AG04450 (cell line): ENCODE data around the gene MDK. TPM values are rescaled to one million over a fixed set of nuclear protein-coding genes. Genes with fewer than 3 reads are reported as not detected.

ENCODE experiments used
- CTCF ChIA-PET: fragments of 300-600, 350-600 bp; formaldehyde crosslinking; extraction: SDS; loops from one replicate; lab custom pipeline; 2022; ENCODE audit warnings: antibody characterized with exemption, inconsistent platforms; lab: Charles Lee
- POLR2A ChIA-PET: fragments of 350-600 bp; formaldehyde crosslinking; extraction: SDS; loops from one replicate; lab custom pipeline; 2021; ENCODE audit warnings: antibody characterized with exemption, inconsistent platforms; lab: Yijun Ruan, JAX
- DNase-seq: peaks from one replicate; pipeline ENCODE4 v3.0.0-alpha.2; 2011; ENCODE audit warnings: low read depth, low spot score
- H3K27ac ChIP-seq: one replicate; pipeline ENCODE4 v1.5.1; 2012; ENCODE audit warnings: low read depth, low read length, control low read depth
- H3K27me3 ChIP-seq: one replicate; pipeline ENCODE4 v1.6.0; 2012; ENCODE audit warnings: low read length; ENCODE audit not compliant: control insufficient read depth, insufficient read depth
- H3K4me3 ChIP-seq: 2 replicates; pipeline ENCODE4 v1.5.1; 2011; ENCODE audit warnings: mild to moderate bottlenecking, low read depth, low read length, control low read depth
- H3K9me3 ChIP-seq: 2 replicates; pipeline ENCODE4 v1.5.1; 2012; ENCODE audit warnings: low read length; ENCODE audit not compliant: control insufficient read depth, insufficient read depth
- CTCF ChIP-seq: IDR thresholded peaks from 2 replicates; pipeline ENCODE4 v1.5.1; 2011; ENCODE audit warnings: low read depth, low read length, control low read depth, inconsistent platforms
- polyA plus RNA-seq: library from polyadenylated mRNA; depleted of rRNA; stranded (reverse); fragments of >200 nt; gene quantifications from 2 replicates; pipeline ENCODE4 v1.2.3, GENCODE V29; 2011

The MDK gene
- polyA plus RNA-seq, 1 experiment = 445 TPM

- TF ChIP-seq CTCF = peak; percentile 49
- no peak for DNase-seq
- POLR2A ChIA-PET = interaction anchor here (1.0 kb wide), 1 partner anchor 45 kb away, joined by 3 read pairs; no protein-coding TSS in a partner anchor
- Histone ChIP-seq H3K9me3 (no peaks in the 10 kb centered on the region; the same call in 1 of the 2 replicates), H3K4me3 (peak within 1 kb of the TSS; percentile 90), H3K27me3 (no peaks in the 10 kb centered on the region), H3K27ac (no peak within 1 kb of the TSS)
- CTCF ChIA-PET = interaction anchor here (0.6 to 2.3 kb wide), 5 partner anchors 8 to 32 kb away, joined by 3 to 11 read pairs (median 4); no protein-coding TSS in a partner anchor
Measured at GRCh38 chr11:46346886-46347636, 34.4 kb upstream of the MDK start, which contains the start of gene DGKZ. Gene DGKZ, plus strand, starts transcription at chr11:46347463. Its CDS starts 197 bp downstream, at chr11:46347660.

GRCh38 chr11:46347637-46348311, 33.7 kb upstream of the MDK start:
- CTCF ChIA-PET = interaction anchor here (0.6 to 2.3 kb wide), 4 partner anchors 9 to 33 kb away, joined by 3 to 11 read pairs (median 4); no protein-coding TSS in a partner anchor
- no peaks in the 10 kb centered on the region for H3K27me3 ChIP-seq
- H3K4me3 ChIP-seq = peak overlapping the region; percentile 90
- TF ChIP-seq CTCF = no peak
- no peak for DNase-seq
- no peak overlapping the region for H3K27ac ChIP-seq
- POLR2A ChIA-PET = interaction anchor here (1.0 to 1.1 kb wide), 2 partner anchors 17 to 44 kb away, joined by 3 to 4 read pairs; no protein-coding TSS in a partner anchor
- no peaks in the 10 kb centered on the region; the same call in 1 of the 2 replicates for H3K9me3 ChIP-seq

GRCh38 chr11:46348566-46349401, 32.7 kb upstream of the MDK start:
- Histone ChIP-seq H3K4me3 (peak overlapping the region; percentile 90), H3K9me3 (no peaks in the 10 kb centered on the region; the same call in 1 of the 2 replicates), H3K27me3 (no peaks in the 10 kb centered on the region), H3K27ac (no peak overlapping the region)
- ChIA-PET POLR2A (interaction anchor here (1.1 kb wide), 1 partner anchor 18 kb away, joined by 4 read pairs; no protein-coding TSS in a partner anchor), CTCF (interaction anchor here (0.6 to 2.3 kb wide), 6 partner anchors 20 to 111 kb away, joined by 3 to 11 read pairs (median 4); no protein-coding TSS in a partner anchor)
- no peak for TF ChIP-seq CTCF
- no peak for DNase-seq

- no peak overlapping the region for H3K4me3 ChIP-seq
- no peak for TF ChIP-seq CTCF
- no peaks in the 10 kb centered on the region for H3K27me3 ChIP-seq
- no peak for DNase-seq
- H3K27ac ChIP-seq = no peak overlapping the region
- CTCF ChIA-PET = interaction anchor here (1.5 to 2.7 kb wide), 3 partner anchors 10 to 42 kb away, joined by 3 to 9 read pairs (median 4); no protein-coding TSS in a partner anchor
- POLR2A ChIA-PET = no interaction called here
- no peaks in the 10 kb centered on the region; the same call in 1 of the 2 replicates for H3K9me3 ChIP-seq
Measured at GRCh38 chr11:46350695-46351094, 30.8 kb upstream of the MDK start.
